Hematopoietic multipotent progenitor cell treated with erythropoietin and hydrocortisone succinate and interleukin-3 and kit ligand, for 6 days (in vitro differentiated cells): Measurements from ENCODE around the gene HSFY1.
"Not testable (repeated sequence)": the region's sequence is repeated elsewhere in the genome, so short reads cannot be mapped to it uniquely, and the experiment has no call there.

Experiments used
- DNase-seq: peaks from one replicate; pipeline ENCODE4 v3.0.0-alpha.2; 2015

HSFY1 gene, protein sequence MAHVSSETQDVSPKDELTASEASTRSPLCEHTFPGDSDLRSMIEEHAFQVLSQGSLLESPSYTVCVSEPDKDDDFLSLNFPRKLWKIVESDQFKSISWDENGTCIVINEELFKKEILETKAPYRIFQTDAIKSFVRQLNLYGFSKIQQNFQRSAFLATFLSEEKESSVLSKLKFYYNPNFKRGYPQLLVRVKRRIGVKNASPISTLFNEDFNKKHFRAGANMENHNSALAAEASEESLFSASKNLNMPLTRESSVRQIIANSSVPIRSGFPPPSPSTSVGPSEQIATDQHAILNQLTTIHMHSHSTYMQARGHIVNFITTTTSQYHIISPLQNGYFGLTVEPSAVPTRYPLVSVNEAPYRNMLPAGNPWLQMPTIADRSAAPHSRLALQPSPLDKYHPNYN

DNA sequence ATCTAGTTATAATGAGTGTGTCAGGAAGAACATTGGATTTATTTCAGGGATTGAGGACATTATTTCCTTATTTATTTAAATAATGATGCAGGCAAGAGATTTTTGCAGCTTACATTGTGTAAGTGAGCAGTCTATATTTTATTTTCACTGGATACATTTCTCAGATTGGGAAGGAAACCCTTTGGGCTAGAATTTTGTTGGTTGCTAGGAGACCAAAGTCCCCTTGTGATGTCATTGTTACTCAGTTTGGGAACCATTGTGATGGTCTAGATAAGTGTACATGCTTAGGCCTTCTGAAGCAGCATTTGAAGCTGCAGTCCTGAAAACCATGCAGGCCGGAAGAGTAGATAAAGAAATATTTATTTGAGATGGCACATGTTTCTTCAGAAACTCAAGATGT is at the start of gene HSFY1:
TSS of gene HSFY1 (plus strand) at position 301 of the 400 bp plus-strand sequence. CDS start at position 369, 68 bp downstream.
- DNase-seq: not testable (repeated sequence)

DNA sequence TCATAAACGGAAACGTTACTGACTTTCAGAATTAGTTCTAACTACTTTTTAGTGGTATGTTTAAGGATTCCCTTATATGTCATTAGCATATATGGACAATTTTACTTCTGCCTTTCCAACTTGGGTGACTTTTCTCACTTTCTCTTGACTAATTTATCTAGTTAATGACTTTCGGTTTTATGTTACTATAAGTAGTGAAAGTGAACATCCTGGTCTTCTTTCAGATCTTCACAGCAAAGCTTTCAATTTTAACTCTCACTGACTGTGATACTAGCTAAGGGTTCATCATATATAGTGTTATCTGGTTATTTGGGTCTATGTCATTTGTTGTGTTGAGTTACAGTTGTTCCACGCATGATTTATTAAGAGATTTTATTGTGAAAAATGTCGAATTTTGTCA is 42.3 kb upstream of the HSFY1 start:
- not testable (repeated sequence) for DNase-seq

DNA sequence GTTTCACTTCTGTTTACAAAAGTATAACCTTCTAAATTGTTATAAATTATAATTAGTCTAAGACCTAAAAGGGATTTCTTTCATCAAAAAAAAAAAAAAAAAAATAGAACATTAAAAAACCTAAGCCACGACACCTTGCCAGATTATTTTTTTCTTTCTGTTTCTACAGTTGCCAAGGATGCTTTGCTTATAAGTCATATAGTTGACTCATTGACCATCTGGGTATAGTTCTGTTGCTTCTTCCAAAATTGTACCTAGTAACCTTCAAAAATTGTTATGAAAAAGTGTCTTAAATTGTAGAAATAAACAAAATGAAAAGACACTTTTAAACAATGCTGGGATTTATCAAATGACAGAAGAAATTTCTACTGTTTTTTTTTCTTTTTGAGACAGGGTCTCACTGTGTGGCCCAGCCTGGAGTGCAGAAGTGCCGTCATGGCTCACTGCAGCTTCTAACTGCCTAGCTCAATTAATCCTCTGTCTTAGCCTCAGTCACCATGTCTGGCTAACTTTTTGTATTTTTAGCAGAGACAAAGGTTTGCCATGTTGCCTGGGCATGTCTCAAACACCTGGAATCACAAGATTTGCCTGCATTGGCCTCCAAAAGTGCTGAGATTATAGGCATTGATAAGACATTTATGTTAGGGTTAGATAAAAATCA is 15.4 kb upstream of the HSFY1 start:
- DNase-seq: not testable (repeated sequence)

DNA sequence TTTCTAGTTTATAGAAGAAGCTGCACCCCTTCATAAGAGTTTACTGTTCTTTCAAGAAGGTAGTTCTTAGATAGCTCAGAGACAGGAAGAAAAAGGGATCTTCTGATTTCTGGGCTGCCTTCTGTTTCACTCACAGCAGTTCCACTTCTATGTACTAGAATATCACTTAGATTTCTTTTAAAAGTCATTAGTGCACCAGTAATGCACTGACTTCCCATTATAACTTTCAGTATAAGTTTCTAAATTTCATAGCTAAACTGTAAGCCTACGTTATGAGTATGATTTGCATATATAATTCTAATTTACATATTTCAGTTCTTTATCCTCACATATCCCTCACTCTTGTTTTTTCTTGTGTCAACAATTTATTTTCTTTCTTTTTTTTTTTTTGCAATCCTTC is 7.6 kb upstream of the HSFY1 start:
- DNase-seq: not testable (repeated sequence)

DNA sequence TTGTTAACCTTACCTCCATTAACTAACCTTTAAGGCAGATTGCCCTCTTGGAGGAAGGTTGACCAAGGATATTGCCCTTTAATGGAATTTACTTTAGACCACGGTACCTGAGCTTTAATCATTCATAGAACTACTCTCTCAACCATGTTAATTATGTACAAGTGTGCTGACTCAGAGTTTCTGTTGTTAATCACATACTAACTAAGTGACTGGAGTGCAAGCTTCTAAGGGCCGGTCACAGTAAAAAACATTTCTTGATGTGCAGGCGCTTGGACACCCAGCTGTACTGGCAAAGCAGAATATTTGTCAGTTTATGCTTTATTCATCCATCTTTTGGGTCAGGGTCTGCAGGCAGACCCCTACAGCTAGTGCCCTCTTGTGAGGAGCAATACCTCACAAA is 6.6 kb downstream of the HSFY1 start:
- DNase-seq: not testable (repeated sequence)

DNA sequence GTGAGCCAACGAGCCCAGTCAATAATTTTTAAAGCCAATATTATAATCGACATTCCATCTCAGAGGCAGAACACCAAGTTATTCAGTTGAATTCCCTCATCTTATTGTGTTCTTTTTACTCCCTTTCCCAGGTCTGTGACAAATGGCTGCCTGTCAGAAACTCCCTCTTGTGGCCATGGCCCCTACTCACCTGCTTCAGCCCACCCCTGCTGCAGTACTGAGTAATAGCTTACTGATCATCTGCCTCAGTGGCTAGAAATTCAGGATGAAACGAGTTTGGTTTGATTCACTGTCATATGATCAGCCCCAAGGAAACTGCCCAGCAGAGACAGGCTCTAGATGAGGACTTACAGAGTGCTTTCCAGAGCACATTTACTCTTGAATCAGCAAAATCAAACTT is 19.4 kb downstream of the HSFY1 start:
- not testable (repeated sequence) for DNase-seq
